ENCODE results near the gene ATXN7L1. TPM values are rescaled to one million over a fixed set of nuclear protein-coding genes. Genes with fewer than 3 reads are reported as not detected.
A peak's percentile ranks its signal among the peaks of the same experiment; 100 is the strongest.

The ATXN7L1 gene
- polyA plus RNA-seq, 1 of the 3 experiments (the other 2 are of a cell fraction): 6.0 TPM

DNA sequence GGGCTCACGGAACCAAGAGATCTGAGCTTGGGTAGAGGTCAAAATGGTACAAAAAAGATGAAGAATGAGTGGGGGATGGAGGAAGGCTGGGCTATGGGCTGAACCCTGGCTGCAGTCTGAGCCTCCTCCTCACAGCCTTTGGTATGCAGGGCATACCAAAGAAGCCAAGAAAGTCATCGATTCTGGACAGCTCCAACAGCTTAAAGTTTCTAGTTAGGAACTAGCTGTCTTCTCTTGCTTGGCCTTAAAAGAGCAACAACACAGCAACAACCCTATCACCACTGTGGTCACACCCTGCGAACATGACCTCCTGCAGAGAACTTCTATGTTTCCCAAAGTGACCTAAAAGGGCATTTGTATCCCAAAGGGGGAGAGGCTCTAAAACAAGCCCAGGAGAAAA lies 169.0 kb downstream of the ATXN7L1 start:
- Histone ChIP-seq H3K27ac (ENCODE audit: low read depth in 2 of 2, low read length in 1 of 2) (no peak overlapping the region), H3K4me3 (ENCODE audit: low read depth in 2 of 2, low read length in 1 of 2) (no peak overlapping the region), H3K27me3 (ENCODE audit: insufficient read depth) (no peaks in the 10 kb centered on the region), H3K4me1 (ENCODE audit: control insufficient read depth in 1 of 2, insufficient read depth in 2 of 2, low read depth in 1 of 2, low read length in 1 of 2) (no peaks in the 10 kb centered on the region), H3K79me2 (ENCODE audit: insufficient read depth) (no peaks in the 10 kb centered on the region), H3K9me3 (peaks cover 12% of the 10 kb centered on the region; the same call in 1 of the 2 replicates), H3F3A (replicated peaks; ENCODE audit: insufficient read depth) (no peaks in the 10 kb centered on the region), H3K9me2 (no peaks in the 10 kb centered on the region), H3K9ac (no peak overlapping the region), H4K20me1 (ENCODE audit: insufficient read depth) (no peaks in the 10 kb centered on the region), H2AFZ (ENCODE audit: low read depth) (no peak overlapping the region), H3K4me2 (no peak overlapping the region), H3K36me3 (replicated peaks in 1 of 2; ENCODE audit: control insufficient read depth in 1 of 2, insufficient read depth in 2 of 2, low read length in 1 of 2) (no peaks in the 10 kb centered on the region)
- TF ChIP-seq EP300 (IDR thresholded peaks at IDR 0.05; ENCODE audit: borderline replicate concordance in 1 of 2, low read depth in 1 of 2, low read length in 1 of 2) (no peak), REST (IDR thresholded peaks at IDR 0.05; ENCODE audit: low read depth, low read length) (peak; percentile 72; the same call in 1 of the 2 replicates)
- ChIA-PET POLR2A (no interaction called here), CTCF (interaction anchor here (0.6 to 2.2 kb wide), 2 partner anchors 17 to 51 kb away, joined by 3 to 5 read pairs; no protein-coding TSS in a partner anchor)
- DNase-seq: no peak
- WGBS (ENCODE audit: low lambda C conversion rate): 96% methylated on average over 3 of the region's 3 CpGs

DNA sequence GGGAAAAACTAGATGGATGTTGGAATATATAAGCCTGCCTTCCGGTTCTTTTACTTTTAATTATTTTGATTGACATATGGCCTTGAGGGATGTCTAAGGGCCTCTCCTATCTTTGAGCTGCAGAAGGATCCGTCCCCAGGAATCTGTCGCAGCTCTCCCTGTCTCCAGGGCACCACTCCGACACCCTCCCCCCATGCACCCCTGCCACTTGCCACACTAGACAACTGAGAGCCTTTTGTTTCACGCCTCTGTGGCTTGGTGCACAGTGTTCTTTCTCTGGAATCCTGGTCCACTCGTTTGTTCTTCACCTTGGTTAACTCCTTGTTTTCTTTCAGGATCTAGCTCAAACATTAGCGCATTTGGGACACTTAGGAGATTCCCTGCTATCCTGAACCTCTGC lies 171.0 kb downstream of the ATXN7L1 start:
- Histone ChIP-seq H3K9me2 (no peaks in the 10 kb centered on the region), H3K27ac (ENCODE audit: low read depth in 2 of 2, low read length in 1 of 2) (no peak overlapping the region), H3F3A (replicated peaks; ENCODE audit: insufficient read depth) (no peaks in the 10 kb centered on the region), H3K9ac (no peak overlapping the region), H3K4me2 (no peak overlapping the region), H3K9me3 (no peaks in the 10 kb centered on the region), H3K36me3 (replicated peaks in 1 of 2; ENCODE audit: control insufficient read depth in 1 of 2, insufficient read depth in 2 of 2, low read length in 1 of 2) (no peaks in the 10 kb centered on the region), H3K27me3 (ENCODE audit: insufficient read depth) (no peaks in the 10 kb centered on the region), H3K4me1 (ENCODE audit: control insufficient read depth in 1 of 2, insufficient read depth in 2 of 2, low read depth in 1 of 2, low read length in 1 of 2) (no peaks in the 10 kb centered on the region), H4K20me1 (ENCODE audit: insufficient read depth) (no peaks in the 10 kb centered on the region), H3K4me3 (ENCODE audit: low read depth in 2 of 2, low read length in 1 of 2) (no peak overlapping the region), H3K79me2 (ENCODE audit: insufficient read depth) (no peaks in the 10 kb centered on the region), H2AFZ (ENCODE audit: low read depth) (no peak overlapping the region)
- ChIA-PET POLR2A (no interaction called here), CTCF (interaction anchor here (0.7 to 1.4 kb wide), 3 partner anchors 51 to 337 kb away, joined by 3 to 4 read pairs (median 4); no protein-coding TSS in a partner anchor)
- TF ChIP-seq GABPA (IDR thresholded peaks at IDR 0.05; ENCODE audit: low read depth) (no peak), FOXM1 (IDR thresholded peaks at IDR 0.05; ENCODE audit: low read depth) (no peak), FOSL2 (IDR thresholded peaks at IDR 0.05; ENCODE audit: borderline replicate concordance, low read depth) (no peak)
- DNase-seq: no peak
- WGBS (ENCODE audit: low lambda C conversion rate): 96% methylated on average over 7 of the region's 7 CpGs

GRCh38 chr7:105703207-105703930 lies 173.0 kb downstream of the ATXN7L1 start:
- Histone ChIP-seq H3K9me3 (no peaks in the 10 kb centered on the region), H3K4me3 (ENCODE audit: low read depth in 2 of 2, low read length in 1 of 2) (no peak overlapping the region), H3K4me1 (ENCODE audit: control insufficient read depth in 1 of 2, insufficient read depth in 2 of 2, low read depth in 1 of 2, low read length in 1 of 2) (no peaks in the 10 kb centered on the region), H3K79me2 (ENCODE audit: insufficient read depth) (no peaks in the 10 kb centered on the region), H3F3A (replicated peaks; ENCODE audit: insufficient read depth) (no peaks in the 10 kb centered on the region), H3K27me3 (ENCODE audit: insufficient read depth) (no peaks in the 10 kb centered on the region), H4K20me1 (ENCODE audit: insufficient read depth) (no peaks in the 10 kb centered on the region), H3K9me2 (no peaks in the 10 kb centered on the region), H3K9ac (no peak overlapping the region), H3K27ac (ENCODE audit: low read depth in 2 of 2, low read length in 1 of 2) (no peak overlapping the region), H2AFZ (ENCODE audit: low read depth) (no peak overlapping the region), H3K36me3 (replicated peaks in 1 of 2; ENCODE audit: control insufficient read depth in 1 of 2, insufficient read depth in 2 of 2, low read length in 1 of 2) (no peaks in the 10 kb centered on the region), H3K4me2 (no peak overlapping the region)
- WGBS (ENCODE audit: low lambda C conversion rate): 95% methylated on average over 10 of the region's 10 CpGs
- no peak for DNase-seq
- POLR2A ChIA-PET: no interaction called here
- CTCF ChIA-PET: interaction anchor here (1.8 kb wide), 1 partner anchor 339 kb away, joined by 6 read pairs; no protein-coding TSS in a partner anchor
- TF ChIP-seq, protein P1, sequence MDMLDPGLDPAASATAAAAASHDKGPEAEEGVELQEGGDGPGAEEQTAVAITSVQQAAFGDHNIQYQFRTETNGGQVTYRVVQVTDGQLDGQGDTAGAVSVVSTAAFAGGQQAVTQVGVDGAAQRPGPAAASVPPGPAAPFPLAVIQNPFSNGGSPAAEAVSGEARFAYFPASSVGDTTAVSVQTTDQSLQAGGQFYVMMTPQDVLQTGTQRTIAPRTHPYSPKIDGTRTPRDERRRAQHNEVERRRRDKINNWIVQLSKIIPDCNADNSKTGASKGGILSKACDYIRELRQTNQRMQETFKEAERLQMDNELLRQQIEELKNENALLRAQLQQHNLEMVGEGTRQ (IDR thresholded peaks at IDR 0.05; ENCODE audit: borderline replicate concordance, low read depth, low read length): no peak
- TF ChIP-seq GABPA (IDR thresholded peaks at IDR 0.05; ENCODE audit: low read depth): no peak
- no peak for TF ChIP-seq FOSL2 (IDR thresholded peaks at IDR 0.05; ENCODE audit: borderline replicate concordance, low read depth)
- TF ChIP-seq, protein P2, sequence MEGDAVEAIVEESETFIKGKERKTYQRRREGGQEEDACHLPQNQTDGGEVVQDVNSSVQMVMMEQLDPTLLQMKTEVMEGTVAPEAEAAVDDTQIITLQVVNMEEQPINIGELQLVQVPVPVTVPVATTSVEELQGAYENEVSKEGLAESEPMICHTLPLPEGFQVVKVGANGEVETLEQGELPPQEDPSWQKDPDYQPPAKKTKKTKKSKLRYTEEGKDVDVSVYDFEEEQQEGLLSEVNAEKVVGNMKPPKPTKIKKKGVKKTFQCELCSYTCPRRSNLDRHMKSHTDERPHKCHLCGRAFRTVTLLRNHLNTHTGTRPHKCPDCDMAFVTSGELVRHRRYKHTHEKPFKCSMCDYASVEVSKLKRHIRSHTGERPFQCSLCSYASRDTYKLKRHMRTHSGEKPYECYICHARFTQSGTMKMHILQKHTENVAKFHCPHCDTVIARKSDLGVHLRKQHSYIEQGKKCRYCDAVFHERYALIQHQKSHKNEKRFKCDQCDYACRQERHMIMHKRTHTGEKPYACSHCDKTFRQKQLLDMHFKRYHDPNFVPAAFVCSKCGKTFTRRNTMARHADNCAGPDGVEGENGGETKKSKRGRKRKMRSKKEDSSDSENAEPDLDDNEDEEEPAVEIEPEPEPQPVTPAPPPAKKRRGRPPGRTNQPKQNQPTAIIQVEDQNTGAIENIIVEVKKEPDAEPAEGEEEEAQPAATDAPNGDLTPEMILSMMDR (IDR thresholded peaks at IDR 0.05): no peak
- no peak for TF ChIP-seq CHD2 (IDR thresholded peaks at IDR 0.05; ENCODE audit: low read length, partially characterized antibody)
- TF ChIP-seq NFIC (IDR thresholded peaks at IDR 0.05; ENCODE audit: borderline replicate concordance): no peak
- TF ChIP-seq MXI1 (IDR thresholded peaks at IDR 0.05; ENCODE audit: low read depth, low read length): no peak
- no peak for TF ChIP-seq POLR2AphosphoS5 (IDR thresholded peaks at IDR 0.05; ENCODE audit: low read depth, low read length)
- TF ChIP-seq FOXJ3 (CRISPR knock-in tag; IDR thresholded peaks at IDR 0.05): no peak
- TF ChIP-seq TCF12 (IDR thresholded peaks at IDR 0.05): no peak

All from SK-N-SH (cell line).